Measurements from ENCODE around the gene CRK. TPM values are rescaled to one million over a fixed set of nuclear protein-coding genes. Genes with fewer than 3 reads are reported as not detected.

The CRK gene
- total RNA-seq, 1 experiment from 2014 or later: 99.7 TPM

DNA sequence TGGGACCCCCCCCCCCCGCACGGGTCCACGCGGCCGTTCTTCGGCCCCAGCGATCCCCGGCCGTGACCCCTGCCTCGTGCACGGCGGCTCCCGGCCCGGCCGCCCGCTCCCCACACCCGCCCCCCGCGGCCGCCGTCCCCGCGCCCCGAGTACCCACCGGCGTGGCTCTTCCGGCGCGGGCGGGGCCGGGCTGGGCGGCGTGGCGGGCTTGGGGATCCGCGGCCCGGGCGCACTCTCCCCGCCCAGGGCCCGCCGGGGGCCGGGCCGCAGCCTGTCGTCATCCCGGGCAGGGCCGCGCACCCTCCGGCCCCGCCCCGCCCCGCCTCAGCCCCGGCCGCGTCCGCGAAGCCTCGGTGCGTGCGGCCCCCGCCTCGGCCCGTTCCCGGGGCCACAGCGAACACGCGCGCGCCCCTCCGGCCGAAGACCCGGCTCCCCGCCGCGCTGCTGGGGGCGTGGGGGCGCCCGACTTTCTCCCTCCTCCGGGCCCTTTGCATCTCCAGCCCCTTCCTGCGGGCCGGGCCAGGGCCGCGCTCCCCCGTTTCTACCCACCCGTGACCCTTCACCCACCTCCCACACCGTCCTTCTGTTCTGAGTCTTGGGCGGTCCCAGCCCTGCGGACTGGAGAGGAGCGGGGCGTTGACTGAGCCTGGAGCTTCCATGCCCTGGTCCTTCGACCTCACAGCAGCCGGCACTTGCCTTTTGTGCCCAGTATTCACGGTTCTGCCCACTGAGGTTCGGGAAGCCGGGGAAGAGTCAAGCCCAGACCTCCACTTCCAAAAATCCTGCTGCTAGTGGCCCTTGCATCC is 35.6 kb upstream of the CRK start:
- Histone ChIP-seq H3K27me3 (replicated peaks) (no peaks in the 10 kb centered on the region), H3K36me3 (peaks cover 15% of the 10 kb centered on the region), H3K27ac (peak overlapping the region; percentile 57), H3K9me3 (replicated peaks) (no peaks in the 10 kb centered on the region), H3K4me3 (peak overlapping the region; percentile 73), H3K4me1 (replicated peaks) (peaks cover 49% of the 10 kb centered on the region)
- no peak for DNase-seq (ENCODE audit: low read depth in 1 of 2, low spot score in 2 of 2)

DNA sequence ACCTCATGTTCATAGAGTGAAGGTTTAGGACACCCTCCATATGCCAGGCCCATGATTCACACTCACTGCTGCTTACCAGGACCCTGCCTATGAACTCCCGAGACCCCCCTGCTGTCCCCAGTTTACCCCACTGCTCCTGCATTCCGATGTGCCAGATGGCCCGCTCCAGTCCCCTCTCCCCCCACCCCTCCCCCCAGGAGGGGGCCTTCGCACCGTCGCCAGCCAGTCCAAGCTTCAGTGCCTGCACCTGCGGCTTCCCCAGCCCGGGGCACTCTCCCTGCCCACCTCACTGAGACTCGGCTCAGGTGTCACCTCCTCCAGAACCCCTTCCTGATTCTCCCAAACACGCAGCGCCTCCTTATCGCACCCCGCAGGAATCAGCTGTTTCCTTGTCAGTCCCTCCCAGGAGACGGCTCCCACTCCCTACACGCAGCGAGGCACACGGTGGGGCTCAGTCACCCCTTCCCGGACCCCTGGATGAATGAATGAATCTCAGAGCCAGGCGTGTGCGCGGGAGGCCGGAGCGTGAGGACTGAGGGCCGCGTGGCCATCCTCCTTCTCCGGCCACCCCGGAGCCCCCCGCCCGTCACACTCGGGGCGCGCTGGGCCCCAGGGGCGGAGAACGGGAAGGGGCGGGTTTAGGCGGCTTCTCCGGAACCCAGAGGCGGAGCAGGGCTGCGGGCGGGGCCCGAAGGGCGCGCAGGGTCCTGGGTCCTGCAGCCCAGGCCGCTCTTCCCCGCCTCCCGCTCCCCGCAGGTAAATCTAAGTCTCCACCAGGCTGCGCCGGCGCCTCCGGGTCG is 34.8 kb upstream of the CRK start:
- Histone ChIP-seq H3K36me3 (peaks cover 13% of the 10 kb centered on the region), H3K4me3 (peak overlapping the region; percentile 73), H3K27me3 (replicated peaks) (no peaks in the 10 kb centered on the region), H3K27ac (peak overlapping the region; percentile 57), H3K4me1 (replicated peaks) (peaks cover 57% of the 10 kb centered on the region), H3K9me3 (replicated peaks) (no peaks in the 10 kb centered on the region)
- DNase-seq (ENCODE audit: low read depth in 1 of 2, low spot score in 2 of 2): peak in 1 of 2 experiments; percentile 45

DNA sequence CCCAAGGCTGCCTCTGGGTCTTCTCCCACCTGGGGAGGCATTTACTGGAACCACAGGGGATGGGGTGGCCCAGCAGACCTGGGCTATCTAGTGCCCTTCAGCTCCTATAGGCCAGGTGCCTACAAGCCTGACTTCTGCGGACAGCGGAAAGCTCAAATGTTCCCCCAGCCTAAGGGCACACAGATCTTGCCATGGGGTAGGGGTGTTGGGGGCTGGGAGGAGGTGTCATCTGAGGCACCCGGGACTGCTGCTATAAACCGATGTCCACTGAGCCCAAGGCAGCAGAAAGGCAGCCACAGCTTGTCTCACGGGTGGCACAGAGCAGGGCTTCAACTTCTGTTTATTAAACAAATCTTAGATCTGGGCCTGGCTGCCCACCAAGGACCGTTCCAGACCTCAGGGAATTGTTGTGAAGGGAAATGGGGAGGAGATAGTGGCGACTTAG is 32.8 kb upstream of the CRK start:
- H3K27ac ChIP-seq: peak overlapping the region; percentile 76
- peak; percentile 69 to 75 for DNase-seq (ENCODE audit: low read depth in 1 of 2, low spot score in 2 of 2)
- no peaks in the 10 kb centered on the region for H3K27me3 ChIP-seq (replicated peaks)
- peak overlapping the region; percentile 29 for H3K4me3 ChIP-seq
- peaks cover 27% of the 10 kb centered on the region for H3K36me3 ChIP-seq
- peaks cover 63% of the 10 kb centered on the region for H3K4me1 ChIP-seq (replicated peaks)
- no peaks in the 10 kb centered on the region for H3K9me3 ChIP-seq (replicated peaks)

DNA sequence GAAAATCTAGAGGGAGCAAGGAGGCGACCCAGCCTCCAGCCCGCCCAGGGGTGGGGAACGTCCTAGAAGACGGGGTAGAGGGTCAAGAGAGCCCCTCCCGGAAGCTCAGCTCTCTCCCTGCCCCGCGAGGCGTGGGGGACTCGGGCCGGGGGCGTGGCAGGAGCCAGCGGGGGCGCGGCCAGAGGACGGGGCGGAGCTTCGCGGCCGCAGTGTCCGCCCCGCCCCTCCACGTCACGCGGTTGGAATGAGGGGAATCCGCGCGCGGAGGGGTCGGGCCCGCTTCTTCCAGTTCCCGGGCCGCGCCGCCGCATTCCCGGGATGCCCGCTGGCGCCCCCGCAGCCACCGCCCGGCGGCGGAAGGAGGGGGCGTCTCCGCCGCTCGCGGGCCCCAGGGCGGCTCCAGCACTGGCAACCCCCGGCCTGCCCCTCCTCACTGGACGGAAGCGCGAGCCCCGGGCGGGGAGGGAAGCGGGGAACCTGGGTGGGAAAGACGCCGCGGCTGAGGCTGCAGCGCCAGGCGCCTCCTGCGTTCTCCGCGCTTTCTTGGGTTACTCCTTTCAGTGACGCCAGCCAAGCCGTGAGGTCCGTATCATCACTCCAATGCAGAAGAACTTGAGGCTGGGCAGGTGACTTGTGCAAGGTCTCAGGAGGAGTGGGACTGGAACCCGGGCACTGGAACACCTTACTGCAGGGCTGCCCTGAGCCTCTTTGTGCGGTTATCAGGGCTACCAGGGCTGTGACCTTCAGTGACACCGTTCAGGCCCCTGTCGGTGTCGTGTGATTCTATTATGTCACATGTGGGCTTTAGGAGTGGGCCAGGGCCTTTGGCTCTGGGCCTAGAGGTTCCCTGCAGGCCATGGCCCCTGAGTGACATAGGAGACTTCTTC is 32.1 kb upstream of the CRK start:
- Histone ChIP-seq H3K27ac (peak overlapping the region; percentile 76), H3K4me3 (peak overlapping the region; percentile 29), H3K4me1 (replicated peaks) (peaks cover 63% of the 10 kb centered on the region), H3K27me3 (replicated peaks) (no peaks in the 10 kb centered on the region), H3K9me3 (replicated peaks) (no peaks in the 10 kb centered on the region), H3K36me3 (peaks cover 34% of the 10 kb centered on the region)
- DNase-seq (ENCODE audit: low read depth in 1 of 2, low spot score in 2 of 2): peak; percentile 89 to 97

DNA sequence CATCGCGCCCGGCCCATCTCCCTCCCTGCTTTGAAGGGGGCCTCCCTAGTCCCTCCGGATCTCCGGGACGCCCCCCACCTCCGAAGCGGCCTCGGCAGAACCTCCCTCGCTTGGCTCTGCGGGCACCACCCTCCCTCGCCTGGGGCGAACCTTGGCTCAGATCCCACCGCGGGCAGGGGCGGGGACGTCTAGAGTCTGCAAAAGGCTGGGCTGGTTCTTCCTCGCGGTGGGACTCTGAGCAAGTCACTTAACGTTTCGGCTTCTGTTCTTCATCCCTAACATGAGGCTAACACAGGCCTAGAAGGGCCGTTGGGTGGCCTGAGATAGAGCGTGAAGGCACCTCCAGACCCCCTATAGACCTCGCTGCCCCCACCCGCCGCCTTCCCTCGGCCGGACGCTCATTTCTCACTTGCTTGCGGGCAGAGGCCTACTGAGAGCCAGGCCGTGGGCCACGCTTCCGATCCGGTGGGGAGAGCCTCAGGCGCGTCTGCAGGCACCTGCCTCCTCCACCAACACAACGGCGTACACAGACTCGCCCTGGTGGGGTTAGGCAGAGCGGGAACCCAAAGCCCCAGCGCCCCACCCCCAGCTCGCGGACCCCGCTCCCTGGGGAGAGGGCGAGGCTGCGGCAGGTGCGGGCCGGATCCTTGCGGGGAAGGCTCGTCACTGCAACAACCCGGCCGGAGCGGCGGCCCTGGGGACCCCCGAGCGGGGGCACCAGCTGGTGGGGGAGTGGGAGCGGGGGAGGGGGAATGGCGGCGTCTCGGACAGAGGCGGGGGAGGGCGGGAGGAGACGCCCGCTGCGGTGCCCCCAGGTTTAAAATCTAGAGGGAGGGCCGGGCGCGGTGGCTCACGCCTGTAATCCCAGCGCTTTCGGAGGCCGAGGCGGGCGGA is 31.0 kb upstream of the CRK start:
- no peaks in the 10 kb centered on the region for H3K27me3 ChIP-seq (replicated peaks)
- no peak overlapping the region for H3K4me3 ChIP-seq
- DNase-seq (ENCODE audit: low read depth in 1 of 2, low spot score in 2 of 2): no peak

DNA sequence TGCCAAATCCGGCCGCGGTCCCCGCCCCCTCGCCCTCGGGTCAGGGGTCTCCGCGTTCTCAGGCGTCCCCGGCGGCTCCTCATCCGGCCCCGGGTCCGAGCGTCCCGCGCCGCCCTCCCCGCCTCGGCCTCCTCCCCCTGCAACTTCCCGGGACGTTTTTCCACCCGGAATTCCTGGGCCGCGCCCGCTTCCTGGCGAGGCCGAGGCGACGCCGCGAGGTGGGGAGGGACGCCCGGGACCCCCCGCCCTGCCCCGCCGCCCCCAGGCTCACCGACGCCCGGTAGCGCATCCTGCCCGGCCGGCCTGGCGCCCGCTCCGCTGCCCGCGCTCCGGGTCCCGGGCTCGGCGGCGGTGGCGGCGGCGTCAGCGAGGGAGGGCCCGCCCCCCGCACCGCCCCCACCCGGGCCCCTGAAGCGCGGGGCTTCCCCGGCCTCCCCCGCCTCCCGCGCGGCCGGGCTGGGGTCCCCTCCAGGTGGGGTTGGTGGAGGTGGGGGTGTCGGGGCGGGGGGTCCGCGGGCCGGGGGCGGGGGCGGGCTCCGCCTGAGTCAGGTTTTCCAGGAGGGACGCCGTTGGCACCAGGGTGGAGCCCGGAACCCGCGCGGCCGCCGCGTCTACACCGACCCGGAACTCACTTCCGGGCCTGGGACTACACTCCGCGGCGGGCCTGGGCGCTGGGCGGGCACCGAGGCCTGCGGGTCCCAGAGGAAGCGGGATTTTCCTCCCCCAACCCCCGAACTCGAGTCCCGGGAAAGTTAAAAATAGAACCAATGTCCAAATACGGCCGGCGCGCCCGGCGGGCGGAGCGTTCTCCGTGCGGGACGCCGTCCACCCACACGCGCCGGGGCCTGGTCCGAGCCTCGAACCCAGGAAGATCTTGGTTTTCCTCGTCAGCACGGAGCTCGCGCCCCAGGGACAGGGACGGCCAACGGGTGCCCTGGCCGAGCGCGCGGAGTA is 29.7 kb upstream of the CRK start:
- peak; percentile 65 to 82 for DNase-seq (ENCODE audit: low read depth in 1 of 2, low spot score in 2 of 2)
- Histone ChIP-seq H3K36me3 (peaks cover 49% of the 10 kb centered on the region), H3K4me1 (replicated peaks) (peaks cover 50% of the 10 kb centered on the region), H3K9me3 (replicated peaks) (no peaks in the 10 kb centered on the region), H3K27me3 (replicated peaks) (no peaks in the 10 kb centered on the region), H3K27ac (peak overlapping the region; percentile 96), H3K4me3 (peak overlapping the region; percentile 90)

More for the DNA sequence above, 31.0 kb upstream of the CRK start:
- H3K27ac ChIP-seq: peak overlapping the region; percentile 96
- peaks cover 42% of the 10 kb centered on the region for H3K36me3 ChIP-seq
- H3K9me3 ChIP-seq (replicated peaks): no peaks in the 10 kb centered on the region
- H3K4me1 ChIP-seq (replicated peaks): peaks cover 58% of the 10 kb centered on the region

DNA sequence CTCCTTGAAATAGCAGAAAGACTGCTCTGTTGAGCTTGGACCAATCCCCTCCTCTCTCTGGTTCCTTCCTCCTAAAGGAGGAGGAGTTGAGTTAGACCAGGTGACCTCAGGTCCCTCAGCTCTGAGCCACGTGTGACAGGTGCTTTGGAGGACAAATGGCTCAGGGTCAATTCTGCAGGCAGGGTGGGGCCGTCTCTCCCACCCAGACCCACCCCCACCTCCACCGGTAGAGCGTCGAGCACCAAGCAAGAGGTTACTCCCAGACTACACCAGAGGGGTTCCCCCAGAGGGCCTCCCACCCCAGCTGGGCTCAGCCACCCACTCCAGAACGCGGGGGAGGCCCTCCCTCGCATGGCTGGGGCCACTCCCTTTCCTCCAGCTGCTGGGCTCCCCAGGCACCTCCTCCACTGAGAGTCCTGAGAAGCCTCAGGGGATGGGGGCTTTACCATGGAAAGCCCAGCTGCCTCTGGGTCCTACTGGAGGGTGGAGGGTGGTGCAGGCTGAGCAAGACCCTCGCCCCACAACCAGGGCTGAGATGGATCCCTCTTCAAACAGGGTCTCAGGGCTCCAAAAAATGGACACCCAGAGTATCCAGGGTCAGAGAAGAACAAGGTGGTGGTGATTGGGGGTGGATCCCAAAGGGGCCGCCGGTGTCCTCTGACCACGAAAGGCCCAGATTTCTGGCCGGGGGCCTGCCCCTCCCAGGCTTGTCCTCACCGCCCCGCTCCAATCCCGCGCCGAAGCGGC is 28.8 kb upstream of the CRK start:
- no peaks in the 10 kb centered on the region for H3K27me3 ChIP-seq (replicated peaks)
- peaks cover 56% of the 10 kb centered on the region for H3K36me3 ChIP-seq
- no peaks in the 10 kb centered on the region for H3K9me3 ChIP-seq (replicated peaks)
- peaks cover 42% of the 10 kb centered on the region for H3K4me1 ChIP-seq (replicated peaks)
- peak in 1 of 2 experiments; percentile 52 for DNase-seq (ENCODE audit: low read depth in 1 of 2, low spot score in 2 of 2)
- H3K27ac ChIP-seq: peak overlapping the region; percentile 95
- peak overlapping the region; percentile 90 for H3K4me3 ChIP-seq

DNA sequence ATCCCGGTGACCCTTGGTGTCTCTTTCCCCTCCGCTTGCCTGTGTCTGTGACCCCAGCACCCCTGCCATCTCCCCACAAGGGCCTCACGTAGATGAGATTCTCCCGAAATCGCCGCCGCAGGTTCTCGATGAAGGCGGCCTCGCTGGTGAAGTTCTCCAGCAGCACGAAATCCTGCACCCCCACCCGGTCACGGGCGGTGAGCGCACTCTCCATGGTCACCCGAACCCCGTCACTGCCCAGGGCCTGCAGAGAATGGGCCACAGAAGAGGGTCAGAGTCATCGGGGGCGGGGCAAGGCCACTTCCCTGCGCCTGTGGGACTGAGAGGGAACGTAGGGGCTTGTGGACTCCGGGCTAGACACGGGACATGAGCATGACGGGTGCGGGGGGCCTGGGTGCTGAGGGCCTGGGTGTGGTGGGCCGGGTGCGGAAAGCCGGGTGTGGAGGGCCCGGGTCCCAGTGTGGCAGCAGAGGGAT is 28.1 kb upstream of the CRK start:
- no peaks in the 10 kb centered on the region for H3K27me3 ChIP-seq (replicated peaks)
- DNase-seq (ENCODE audit: low read depth in 1 of 2, low spot score in 2 of 2): no peak
- H3K27ac ChIP-seq: no peak overlapping the region
- peaks cover 61% of the 10 kb centered on the region for H3K36me3 ChIP-seq
- H3K4me3 ChIP-seq: peak overlapping the region; percentile 90; the same call in 1 of the 2 replicates
- H3K9me3 ChIP-seq (replicated peaks): no peaks in the 10 kb centered on the region
- H3K4me1 ChIP-seq (replicated peaks): peaks cover 35% of the 10 kb centered on the region

DNA sequence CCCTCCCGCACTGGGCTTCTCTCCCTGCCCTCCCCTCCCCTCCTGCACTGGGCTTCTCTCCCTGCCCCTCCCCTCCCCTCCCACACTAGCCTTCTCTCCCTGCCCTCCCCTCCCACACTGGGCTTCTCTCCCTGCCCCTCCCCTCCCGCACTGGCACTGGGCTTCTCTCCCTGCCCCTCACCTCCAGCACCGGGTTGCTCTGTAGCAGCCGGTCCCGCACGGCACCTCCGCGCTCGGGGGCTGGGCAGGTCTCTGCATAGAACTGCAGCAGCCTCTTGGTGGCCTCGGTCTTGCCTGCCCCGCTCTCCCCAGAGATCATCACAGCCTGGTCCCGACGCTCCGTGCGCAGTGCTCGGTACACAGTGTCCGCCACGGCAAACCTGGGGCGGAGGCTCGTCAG is 26.6 kb upstream of the CRK start:
- H3K36me3 ChIP-seq: peaks cover 75% of the 10 kb centered on the region
- no peaks in the 10 kb centered on the region for H3K27me3 ChIP-seq (replicated peaks)
- no peak for DNase-seq (ENCODE audit: low read depth in 1 of 2, low spot score in 2 of 2)
- H3K4me3 ChIP-seq: no peak overlapping the region
- no peak overlapping the region for H3K27ac ChIP-seq
- H3K9me3 ChIP-seq (replicated peaks): no peaks in the 10 kb centered on the region
- H3K4me1 ChIP-seq (replicated peaks): peaks cover 22% of the 10 kb centered on the region

DNA sequence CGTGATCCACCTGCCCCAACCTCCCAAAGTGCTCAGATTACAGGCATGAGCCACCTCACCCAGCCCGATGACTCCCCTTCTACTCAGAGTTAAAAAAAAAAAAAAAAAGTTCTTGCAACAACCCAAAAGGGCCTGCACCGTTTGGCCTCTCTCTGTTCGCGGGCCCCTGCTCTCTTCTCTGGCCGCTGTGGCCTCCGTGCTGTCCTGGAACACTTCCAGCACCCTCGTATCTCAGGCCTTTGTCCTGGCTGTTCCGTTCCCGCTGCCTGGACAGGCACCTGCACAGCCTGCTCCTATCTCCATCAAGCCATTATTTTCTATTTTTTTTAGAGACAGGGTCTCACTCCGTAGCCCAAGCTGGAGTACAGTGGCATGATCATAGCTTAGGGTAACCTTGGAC is 25.7 kb upstream of the CRK start:
- no peaks in the 10 kb centered on the region for H3K27me3 ChIP-seq (replicated peaks)
- no peak overlapping the region for H3K4me3 ChIP-seq
- H3K27ac ChIP-seq: no peak overlapping the region
- DNase-seq (ENCODE audit: low read depth in 1 of 2, low spot score in 2 of 2): no peak
- H3K9me3 ChIP-seq (replicated peaks): no peaks in the 10 kb centered on the region
- H3K36me3 ChIP-seq: peaks cover 80% of the 10 kb centered on the region
- H3K4me1 ChIP-seq (replicated peaks): peaks cover 15% of the 10 kb centered on the region

DNA sequence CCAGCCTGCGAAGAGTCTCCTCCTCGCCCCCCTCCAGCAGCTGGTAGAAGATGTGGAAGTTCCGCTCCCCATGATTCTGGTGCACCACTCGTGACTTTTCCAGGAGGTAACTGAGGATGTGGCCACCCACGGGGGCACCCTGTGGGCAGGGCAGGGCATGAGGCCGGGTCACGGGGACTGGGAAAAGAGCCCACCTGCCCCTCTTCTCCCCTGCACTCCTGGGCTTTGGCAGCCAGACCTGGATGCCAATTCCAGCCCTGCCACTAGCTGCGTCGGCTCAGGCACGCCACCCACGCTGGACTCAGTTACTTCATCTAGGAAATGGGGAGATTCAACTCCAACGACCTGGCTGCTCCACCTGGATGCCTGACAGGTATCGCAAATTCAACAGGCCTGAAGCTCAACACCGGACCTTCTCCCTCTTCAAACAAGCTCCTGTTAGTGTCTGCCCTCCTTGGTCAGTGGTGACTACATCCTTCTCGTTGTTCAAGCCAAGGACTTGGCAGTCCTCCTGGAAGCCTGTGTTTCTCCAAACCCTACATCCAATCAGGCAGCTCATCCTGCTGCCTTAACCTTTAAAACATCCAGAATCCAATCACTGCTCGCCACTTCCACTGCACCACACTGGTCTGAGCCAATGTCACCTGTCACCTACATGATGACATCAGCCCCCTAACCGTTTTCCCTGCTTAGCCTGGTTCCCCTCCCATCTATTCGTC is 24.9 kb upstream of the CRK start:
- peaks cover 7% of the 10 kb centered on the region for H3K4me1 ChIP-seq (replicated peaks)
- peaks cover 86% of the 10 kb centered on the region for H3K36me3 ChIP-seq
- H3K27me3 ChIP-seq (replicated peaks): no peaks in the 10 kb centered on the region
- H3K4me3 ChIP-seq: no peak overlapping the region
- DNase-seq (ENCODE audit: low read depth in 1 of 2, low spot score in 2 of 2): no peak
- H3K9me3 ChIP-seq (replicated peaks): no peaks in the 10 kb centered on the region
- H3K27ac ChIP-seq: no peak overlapping the region

All from SJSA1 (cell line).